Activated CD8-positive, alpha-beta T cell treated with anti-CD3 and anti-CD28 coated beads, Interleukin-2, amount 10 ng/mL, durations not matched to agents 7 days and 5 days (primary cell): ENCODE measurements around the gene SMIM29. TPM values are rescaled to one million over a fixed set of nuclear protein-coding genes. Genes with fewer than 3 reads are reported as not detected.

Experiments
- ATAC-seq: fragments of 150-1000 bp; cut with Tn5 transposase; one replicate; pipeline ENCODE4 v1.10.0; 2021; ENCODE audit warnings: moderate library complexity
- CTCF ChIA-PET: fragments of 350-600 bp; sonication (Branson Sonifier 250); formaldehyde crosslinking; loops from one replicate; lab custom pipeline; 2021; ENCODE audit warnings: antibody characterized with exemption; lab: Charles Lee
- POLR2A ChIA-PET: fragments of 350-600 bp; sonication (Branson Sonifier 250); formaldehyde crosslinking; loops from one replicate; lab custom pipeline; 2021; ENCODE audit warnings: antibody characterized with exemption; lab: Charles Lee
- DNase-seq: peaks from one replicate; pipeline ENCODE4 v3.0.0-alpha.2; 2020
- H3K27ac Mint-ChIP-seq: one replicate; pipeline ENCODE4 v1.8.0; 2021; ENCODE audit warnings: mild to moderate bottlenecking, mixed read lengths
- H3K27me3 Mint-ChIP-seq: one replicate; pipeline ENCODE4 v1.8.0; 2021; ENCODE audit warnings: low read depth, mixed read lengths
- H3K36me3 Mint-ChIP-seq: one replicate; pipeline ENCODE4 v1.8.0; 2021; ENCODE audit warnings: low read depth, mixed read lengths
- H3K4me1 Mint-ChIP-seq: one replicate; pipeline ENCODE4 v1.8.0; 2021; ENCODE audit warnings: low read depth, mixed read lengths
- H3K4me3 Mint-ChIP-seq: one replicate; pipeline ENCODE4 v1.8.0; 2021; ENCODE audit warnings: mild to moderate bottlenecking, mixed read lengths
- H3K9me3 Mint-ChIP-seq: one replicate; pipeline ENCODE4 v1.8.0; 2022; ENCODE audit warnings: mixed read lengths; ENCODE audit not compliant: insufficient read depth
- total RNA-seq, 2 experiments: library from RNA; stranded (reverse); gene quantifications; one replicate each; pipeline ENCODE4 v1.2.3, GENCODE V29; 2021

SMIM29 gene
- total RNA-seq, 2 experiments from 2014 or later, result 21.3 to 26.7 TPM

GRCh38 chr6:34218691-34219090 lies 30.1 kb downstream of the SMIM29 start:
- DNase-seq, result no peak
- Mint-ChIP-seq H3K27ac (no peak overlapping the region), H3K4me3 (no peak overlapping the region), H3K4me1 (peaks cover 13% of the 10 kb centered on the region), H3K9me3 (no peaks in the 10 kb centered on the region), H3K27me3 (peaks cover 5% of the 10 kb centered on the region), H3K36me3 (no peaks in the 10 kb centered on the region)
- ChIA-PET CTCF (no interaction called here), POLR2A (no interaction called here)
- no peak for ATAC-seq

- H3K27ac Mint-ChIP-seq, result no peak overlapping the region
- ChIA-PET POLR2A (no interaction called here), CTCF (interaction anchor here (1.0 kb wide), 1 partner anchor 10 kb away, joined by 3 read pairs; no protein-coding TSS in a partner anchor)
- peaks cover 3% of the 10 kb centered on the region for H3K4me1 Mint-ChIP-seq
- H3K4me3 Mint-ChIP-seq, result no peak overlapping the region
- DNase-seq, result no peak
- ATAC-seq, result no peak
- H3K27me3 Mint-ChIP-seq, result peaks cover 2% of the 10 kb centered on the region
- H3K9me3 Mint-ChIP-seq, result no peaks in the 10 kb centered on the region
- H3K36me3 Mint-ChIP-seq, result no peaks in the 10 kb centered on the region
Observed at GRCh38 chr6:34213772-34214171, 35.0 kb downstream of the SMIM29 start.

- ChIA-PET POLR2A (interaction anchor here (0.8 to 1.4 kb wide), 3 partner anchors 16 to 207 kb away, joined by 3 to 5 read pairs (median 4); partner anchors contain the start of gene HMGA1), CTCF (interaction anchor here (0.8 to 3.7 kb wide), 4 partner anchors 12 to 42 kb away, joined by 3 to 30 read pairs (median 4); no protein-coding TSS in a partner anchor)
- Mint-ChIP-seq H3K4me1 (peaks cover 18% of the 10 kb centered on the region), H3K27ac (no peak overlapping the region), H3K4me3 (no peak overlapping the region), H3K36me3 (no peaks in the 10 kb centered on the region), H3K9me3 (no peaks in the 10 kb centered on the region), H3K27me3 (no peaks in the 10 kb centered on the region)
- DNase-seq (no peak), ATAC-seq (no peak)
Observed at GRCh38 chr6:34207695-34208443, 40.9 kb downstream of the SMIM29 start.

GRCh38 chr6:34206726-34207125 lies 42.1 kb downstream of the SMIM29 start:
- H3K27me3 Mint-ChIP-seq, result no peaks in the 10 kb centered on the region
- no peak for ATAC-seq
- no peaks in the 10 kb centered on the region for H3K36me3 Mint-ChIP-seq
- ChIA-PET POLR2A (interaction anchor here (1.4 kb wide), 1 partner anchor 30 kb away, joined by 5 read pairs; the partner anchor contains the start of gene HMGA1), CTCF (interaction anchor here (1.1 to 3.7 kb wide), 6 partner anchors 11 to 253 kb away, joined by 3 to 30 read pairs (median 3); partner anchors contain the start of gene SMIM29)
- peaks cover 3% of the 10 kb centered on the region for H3K9me3 Mint-ChIP-seq
- no peak for DNase-seq
- no peak overlapping the region for H3K27ac Mint-ChIP-seq
- H3K4me1 Mint-ChIP-seq, result peaks cover 20% of the 10 kb centered on the region
- H3K4me3 Mint-ChIP-seq, result no peak overlapping the region

GRCh38 chr6:34205916-34206315 lies 42.9 kb downstream of the SMIM29 start:
- Mint-ChIP-seq H3K36me3 (no peaks in the 10 kb centered on the region), H3K4me1 (peaks cover 22% of the 10 kb centered on the region), H3K9me3 (peaks cover 3% of the 10 kb centered on the region), H3K27ac (no peak overlapping the region), H3K4me3 (no peak overlapping the region), H3K27me3 (no peaks in the 10 kb centered on the region)
- POLR2A ChIA-PET, result interaction anchor here (2.4 kb wide), 1 partner anchor 31 kb away, joined by 7 read pairs; the partner anchor contains the start of gene HMGA1
- CTCF ChIA-PET, result interaction anchor here (1.2 to 3.7 kb wide), 5 partner anchors 10 to 254 kb away, joined by 3 to 30 read pairs (median 4); partner anchors contain the start of gene SMIM29
- DNase-seq, result no peak
- no peak for ATAC-seq

GRCh38 chr6:34205466-34205865 lies 43.3 kb downstream of the SMIM29 start:
- ATAC-seq, result no peak
- peaks cover 22% of the 10 kb centered on the region for H3K4me1 Mint-ChIP-seq
- CTCF ChIA-PET, result interaction anchor here (1.2 to 3.7 kb wide), 5 partner anchors 9 to 255 kb away, joined by 3 to 30 read pairs (median 4); partner anchors contain the start of gene SMIM29
- no peak for DNase-seq
- POLR2A ChIA-PET, result interaction anchor here (2.4 kb wide), 1 partner anchor 31 kb away, joined by 7 read pairs; the partner anchor contains the start of gene HMGA1
- H3K27ac Mint-ChIP-seq, result no peak overlapping the region
- H3K4me3 Mint-ChIP-seq, result no peak overlapping the region
- peaks cover 3% of the 10 kb centered on the region for H3K9me3 Mint-ChIP-seq
- H3K27me3 Mint-ChIP-seq, result no peaks in the 10 kb centered on the region
- H3K36me3 Mint-ChIP-seq, result no peaks in the 10 kb centered on the region

GRCh38 chr6:34204693-34205092 lies 44.1 kb downstream of the SMIM29 start:
- peaks cover 22% of the 10 kb centered on the region for H3K4me1 Mint-ChIP-seq
- no peak overlapping the region for H3K27ac Mint-ChIP-seq
- no peak overlapping the region for H3K4me3 Mint-ChIP-seq
- CTCF ChIA-PET, result interaction anchor here (0.9 to 3.7 kb wide), 3 partner anchors 9 to 210 kb away, joined by 3 to 30 read pairs (median 4); partner anchors contain the start of gene HMGA1
- POLR2A ChIA-PET, result interaction anchor here (2.4 kb wide), 1 partner anchor 32 kb away, joined by 7 read pairs; the partner anchor contains the start of gene HMGA1
- ATAC-seq, result no peak
- H3K36me3 Mint-ChIP-seq, result no peaks in the 10 kb centered on the region
- no peak for DNase-seq
- peaks cover 2% of the 10 kb centered on the region for H3K27me3 Mint-ChIP-seq
- H3K9me3 Mint-ChIP-seq, result peaks cover 3% of the 10 kb centered on the region

- no peak for DNase-seq
- H3K9me3 Mint-ChIP-seq, result peaks cover 3% of the 10 kb centered on the region
- peaks cover 18% of the 10 kb centered on the region for H3K4me1 Mint-ChIP-seq
- no peak overlapping the region for H3K27ac Mint-ChIP-seq
- H3K36me3 Mint-ChIP-seq, result no peaks in the 10 kb centered on the region
- H3K27me3 Mint-ChIP-seq, result peaks cover 7% of the 10 kb centered on the region
- ATAC-seq, result no peak
- no peak overlapping the region for H3K4me3 Mint-ChIP-seq
- ChIA-PET CTCF (interaction anchor here (0.6 to 2.7 kb wide), 3 partner anchors 47 to 212 kb away, joined by 3 to 12 read pairs (median 4); no protein-coding TSS in a partner anchor), POLR2A (interaction anchor here (2.7 kb wide), 1 partner anchor 34 kb away, joined by 10 read pairs; the partner anchor contains the start of gene HMGA1)
Observed at GRCh38 chr6:34202329-34203201, 46.2 kb downstream of the SMIM29 start.

GRCh38 chr6:34201455-34202107 lies 47.2 kb downstream of the SMIM29 start:
- peaks cover 3% of the 10 kb centered on the region for H3K9me3 Mint-ChIP-seq
- H3K27me3 Mint-ChIP-seq, result peaks cover 7% of the 10 kb centered on the region
- peaks cover 11% of the 10 kb centered on the region for H3K4me1 Mint-ChIP-seq
- ATAC-seq, result no peak
- DNase-seq, result no peak
- CTCF ChIA-PET, result interaction anchor here (0.6 to 2.7 kb wide), 4 partner anchors 48 to 407 kb away, joined by 3 to 12 read pairs (median 4); no protein-coding TSS in a partner anchor
- POLR2A ChIA-PET, result interaction anchor here (2.7 kb wide), 1 partner anchor 35 kb away, joined by 10 read pairs; the partner anchor contains the start of gene HMGA1
- no peaks in the 10 kb centered on the region for H3K36me3 Mint-ChIP-seq
- no peak overlapping the region for H3K4me3 Mint-ChIP-seq
- no peak overlapping the region for H3K27ac Mint-ChIP-seq

- DNase-seq (no peak), ATAC-seq (no peak)
- POLR2A ChIA-PET, result interaction anchor here (2.7 kb wide), 1 partner anchor 36 kb away, joined by 10 read pairs; the partner anchor contains the start of gene HMGA1
- H3K27me3 Mint-ChIP-seq, result peaks cover 7% of the 10 kb centered on the region
- CTCF ChIA-PET, result interaction anchor here (2.7 kb wide), 1 partner anchor 214 kb away, joined by 12 read pairs; no protein-coding TSS in a partner anchor
- H3K36me3 Mint-ChIP-seq, result no peaks in the 10 kb centered on the region
- peak overlapping the region; percentile 35 for H3K27ac Mint-ChIP-seq
- H3K4me1 Mint-ChIP-seq, result peaks cover 13% of the 10 kb centered on the region
- peaks cover 3% of the 10 kb centered on the region for H3K9me3 Mint-ChIP-seq
- no peak overlapping the region for H3K4me3 Mint-ChIP-seq
Observed at GRCh38 chr6:34200340-34200971, 48.4 kb downstream of the SMIM29 start.
